GM15510 (cell line): ENCODE results near the gene STARD9.

ENCODE experiments used
- POLR2A ChIP-seq: IDR thresholded peaks from 3 replicates; pipeline ENCODE4 v1.6.1; 2011; ENCODE audit warnings: borderline replicate concordance; ENCODE audit not compliant: insufficient read length; ENCODE audit errors: extremely low read depth

The STARD9 gene

DNA sequence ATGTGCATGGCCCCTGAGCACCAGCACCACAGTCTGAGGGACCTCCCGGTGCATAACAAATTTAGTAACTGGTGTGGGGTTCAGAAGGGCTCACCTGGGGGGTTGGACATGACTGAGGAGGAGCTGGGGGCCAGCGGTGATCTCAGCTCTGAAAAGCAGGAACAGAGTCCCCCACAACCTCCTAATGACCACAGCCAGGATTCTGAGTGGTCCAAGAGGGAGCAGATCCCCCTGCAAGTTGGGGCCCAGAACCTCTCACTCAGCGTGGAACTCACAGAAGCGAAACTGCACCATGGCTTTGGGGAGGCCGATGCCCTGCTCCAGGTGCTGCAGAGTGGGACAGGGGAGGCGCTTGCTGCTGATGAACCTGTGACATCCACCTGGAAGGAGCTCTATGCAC is 118.5 kb downstream of the STARD9 start:
- no peak for TF ChIP-seq POLR2A

DNA sequence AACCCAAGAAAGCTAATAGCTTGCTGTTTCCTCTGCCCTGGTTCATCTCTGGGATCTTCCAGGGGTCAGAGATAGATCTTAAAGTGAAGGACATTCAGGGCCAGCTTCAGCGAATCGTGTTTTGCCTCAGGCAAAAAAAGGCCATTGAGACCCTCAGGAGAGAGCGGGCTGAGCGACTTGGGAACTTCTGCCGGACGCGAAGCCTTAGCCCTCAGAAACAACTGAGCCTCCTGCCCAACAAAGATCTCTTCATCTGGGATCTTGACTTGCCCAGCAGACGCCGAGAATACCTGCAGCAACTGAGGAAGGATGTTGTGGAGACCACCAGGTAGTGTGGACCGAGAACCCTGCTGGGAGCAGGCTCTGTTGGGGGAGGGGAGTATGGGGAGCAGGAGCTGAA is 119.0 kb downstream of the STARD9 start:
- TF ChIP-seq POLR2A, result no peak

DNA sequence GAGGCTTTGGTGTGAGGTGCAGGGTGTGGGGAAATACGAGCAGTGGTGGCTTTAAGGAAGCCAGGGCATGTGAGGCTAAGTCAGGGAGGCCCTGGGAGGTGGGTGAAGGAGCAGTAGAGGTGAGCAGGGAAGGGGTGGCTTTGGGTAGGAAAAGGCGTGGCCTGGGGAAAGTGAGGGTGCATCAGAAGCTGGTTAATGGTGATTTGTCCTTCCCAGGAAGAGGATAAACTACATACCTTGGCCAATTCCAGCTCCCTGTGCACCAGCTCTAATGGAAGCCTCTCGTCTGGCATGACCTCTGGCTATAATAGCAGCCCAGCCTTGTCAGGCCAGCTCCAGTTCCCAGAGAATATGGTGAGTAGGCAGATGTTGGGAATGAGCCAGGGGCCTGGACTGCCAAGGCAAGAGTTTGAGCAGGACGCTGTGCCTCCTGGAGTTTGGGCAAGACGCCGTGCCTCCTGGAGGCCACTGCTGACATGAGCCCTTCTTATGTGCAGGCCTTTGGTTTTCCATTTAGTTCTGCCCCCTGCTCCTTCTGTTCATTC is 120.2 kb downstream of the STARD9 start:
- TF ChIP-seq POLR2A, result no peak

DNA sequence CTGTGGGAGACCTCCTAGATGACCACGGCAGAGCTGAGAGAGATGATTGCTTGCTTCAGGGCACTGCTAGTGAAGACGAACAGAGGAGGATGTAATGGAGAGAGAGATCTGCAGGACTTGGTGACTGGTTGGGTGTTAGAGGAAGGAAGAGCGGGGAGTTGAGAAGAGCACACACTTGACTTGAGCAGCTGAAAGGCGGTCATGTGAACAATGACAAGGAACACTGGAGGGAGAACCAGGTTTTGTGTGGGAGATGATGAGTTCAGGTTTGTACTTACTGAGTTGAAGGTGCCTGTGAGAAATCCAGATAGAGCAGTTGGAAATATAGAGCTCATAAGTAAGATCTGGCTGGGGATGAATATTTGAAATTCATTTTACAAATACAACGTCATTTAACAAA is 121.2 kb downstream of the STARD9 start:
- no peak for TF ChIP-seq POLR2A

DNA sequence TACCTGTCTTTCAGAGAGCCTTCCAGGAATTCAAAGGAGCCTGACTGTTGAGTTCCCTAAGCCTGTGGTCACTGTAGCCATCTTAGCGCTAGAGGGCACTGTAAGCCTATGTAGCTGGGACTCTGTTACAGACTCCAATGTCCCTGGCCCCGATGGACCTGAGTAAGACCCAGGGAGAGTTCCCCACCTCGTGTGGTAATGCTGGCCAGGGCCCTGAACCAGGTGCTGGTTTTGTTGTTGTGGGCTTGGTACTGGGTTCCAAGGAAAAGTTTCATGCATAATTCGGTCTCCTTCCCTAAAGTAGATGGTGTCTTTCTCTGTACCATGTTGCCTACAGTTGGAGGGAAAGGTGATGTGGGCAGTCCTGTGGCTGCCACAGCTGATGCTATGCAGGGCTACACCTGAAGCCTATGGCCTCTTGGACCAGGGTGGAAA is 129.1 kb downstream of the STARD9 start:
- no peak for TF ChIP-seq POLR2A

DNA sequence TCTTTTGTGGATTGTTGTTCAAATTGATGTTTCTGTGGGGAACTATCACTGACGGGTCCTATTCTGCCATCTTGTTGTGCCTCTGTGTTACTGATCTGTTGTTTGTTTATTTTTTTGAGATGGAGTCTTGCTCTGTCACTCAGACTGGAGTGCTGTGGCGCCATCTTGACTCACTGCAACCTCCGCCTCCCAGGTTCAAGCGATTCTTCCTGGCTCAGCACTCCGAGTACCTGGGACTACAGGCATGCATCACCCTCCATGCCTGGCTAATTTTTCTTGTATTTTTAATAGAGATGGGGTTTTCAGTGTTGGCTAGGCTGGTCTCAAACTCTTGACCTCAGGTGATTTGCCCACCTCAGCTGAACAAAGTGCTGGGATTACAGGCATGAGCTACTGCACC is 129.9 kb downstream of the STARD9 start:
- TF ChIP-seq POLR2A, result no peak

DNA sequence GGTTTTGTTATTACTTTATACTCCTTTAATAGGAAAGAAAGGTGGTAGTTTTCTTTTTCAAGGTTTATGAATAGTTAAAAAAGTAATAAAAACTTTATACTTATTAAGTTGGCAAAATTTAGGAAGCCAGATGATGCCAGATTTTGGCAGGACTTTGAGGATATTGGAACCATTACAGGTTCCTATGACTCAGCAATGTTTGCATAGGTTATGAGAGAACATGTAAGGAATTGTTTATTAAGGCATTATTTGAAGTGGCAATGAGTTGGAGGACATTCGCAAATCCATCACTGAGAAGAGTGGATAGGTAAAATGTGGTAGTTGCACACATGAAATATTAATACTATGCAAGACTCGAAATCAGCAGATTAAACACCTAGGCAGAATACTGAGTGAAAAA is 131.7 kb downstream of the STARD9 start:
- TF ChIP-seq POLR2A, result no peak

DNA sequence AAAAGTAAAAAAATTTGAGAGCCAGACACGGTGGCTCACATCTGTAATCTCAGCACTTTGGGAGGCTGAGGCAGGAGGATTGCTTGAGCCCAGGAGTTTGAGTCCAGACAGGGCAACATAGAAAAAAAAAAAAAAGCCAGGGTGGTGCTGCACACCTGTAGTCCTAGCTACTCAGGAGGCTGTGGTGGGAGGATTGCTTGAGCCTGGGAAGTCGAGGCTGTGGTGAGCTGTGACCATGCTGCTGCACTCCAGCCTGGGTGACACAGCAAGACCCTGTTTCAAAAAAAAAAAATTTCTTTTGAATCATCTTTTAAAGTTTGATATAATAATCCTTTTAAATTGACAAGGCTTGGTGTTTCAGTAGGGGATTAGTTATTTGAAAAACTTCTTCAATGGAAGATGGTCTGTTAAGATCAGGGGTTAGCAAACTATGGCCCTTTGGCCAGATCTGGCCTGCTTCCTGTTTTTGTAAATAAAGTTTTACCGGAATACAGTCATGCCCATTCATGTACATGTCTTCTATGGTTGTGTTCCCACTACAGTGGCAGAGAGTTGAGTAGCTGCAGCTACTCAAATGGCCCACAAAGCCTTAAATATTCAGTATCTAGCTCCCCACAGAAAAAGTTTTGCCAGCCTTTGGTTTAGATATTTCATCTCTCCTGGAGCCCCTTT is 132.6 kb downstream of the STARD9 start:
- TF ChIP-seq POLR2A, result no peak

DNA sequence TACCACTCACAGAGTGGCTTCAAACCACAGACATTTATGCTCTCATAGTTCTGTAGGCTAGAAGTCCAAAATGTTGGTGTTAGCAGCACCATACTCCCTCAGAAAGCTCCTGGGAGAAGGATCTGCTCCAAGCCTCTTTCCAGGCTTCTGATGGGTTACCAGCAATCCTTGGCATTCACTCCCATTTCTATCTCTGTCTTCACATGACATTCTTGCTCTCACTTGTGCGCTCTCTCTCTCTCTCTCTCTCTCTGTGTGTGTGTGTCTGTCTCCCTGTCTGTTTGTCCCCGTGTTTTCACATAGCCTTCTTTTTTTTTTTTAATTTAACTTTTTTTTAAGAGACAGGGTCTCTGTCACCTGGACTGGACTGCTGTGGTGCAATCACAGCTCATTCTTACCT is 135.3 kb downstream of the STARD9 start:
- TF ChIP-seq POLR2A, result no peak

DNA sequence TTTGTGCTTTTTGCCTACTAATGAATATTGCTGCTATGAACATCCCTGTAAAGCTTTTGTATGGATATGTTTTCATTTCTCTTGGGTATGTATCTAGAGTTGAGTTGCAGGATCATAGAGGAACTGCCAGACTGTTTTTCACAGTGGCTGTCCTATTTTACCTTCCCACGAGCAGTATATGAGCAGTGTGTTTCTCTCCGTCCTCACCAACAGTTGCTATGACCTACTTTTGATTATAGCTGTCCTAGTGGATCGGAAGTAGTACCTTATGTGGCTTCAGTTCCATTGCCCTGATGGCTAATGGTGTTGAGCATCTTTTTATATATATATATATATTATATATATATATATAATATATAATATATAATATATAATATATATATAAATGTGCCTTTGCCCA is 136.3 kb downstream of the STARD9 start:
- no peak for TF ChIP-seq POLR2A

DNA sequence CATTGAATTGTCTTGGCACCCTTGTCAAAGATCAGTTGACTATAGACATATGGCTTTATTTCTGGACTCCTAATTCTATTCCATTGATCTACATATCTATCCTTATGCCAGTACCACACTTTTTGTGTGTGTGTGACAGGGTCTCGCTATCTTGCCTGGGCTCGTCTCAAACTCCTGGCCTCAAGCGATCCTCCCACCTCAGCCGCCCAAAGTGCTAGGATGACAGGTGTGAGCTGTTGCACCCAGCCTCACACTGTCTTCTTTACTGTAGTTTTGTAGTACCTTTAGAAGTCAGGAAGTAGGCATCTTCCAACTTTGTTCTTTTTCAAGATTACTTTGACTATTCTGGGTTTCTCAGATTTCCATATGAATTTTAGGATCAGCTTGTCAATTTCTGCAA is 137.2 kb downstream of the STARD9 start:
- no peak for TF ChIP-seq POLR2A

DNA sequence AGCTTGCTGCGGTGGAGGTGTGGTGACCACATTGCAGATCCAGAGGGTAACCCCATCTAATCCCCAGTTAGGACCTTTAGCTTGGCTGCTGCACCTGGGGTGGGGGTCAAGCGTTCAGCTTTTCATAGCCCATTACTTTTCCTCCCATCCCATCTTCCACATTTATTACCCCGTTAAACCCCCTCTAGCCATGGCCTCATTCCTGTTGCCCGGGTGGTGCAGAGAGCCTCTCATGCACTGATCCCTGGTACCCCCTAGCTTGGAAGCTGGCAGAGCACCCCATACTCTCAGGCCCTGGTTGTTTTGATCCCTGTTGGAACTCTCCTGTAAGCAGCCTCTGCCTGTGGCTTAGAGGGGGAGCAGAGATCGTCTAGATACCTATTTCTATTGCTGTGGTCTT is 140.7 kb downstream of the STARD9 start:
- no peak for TF ChIP-seq POLR2A

DNA sequence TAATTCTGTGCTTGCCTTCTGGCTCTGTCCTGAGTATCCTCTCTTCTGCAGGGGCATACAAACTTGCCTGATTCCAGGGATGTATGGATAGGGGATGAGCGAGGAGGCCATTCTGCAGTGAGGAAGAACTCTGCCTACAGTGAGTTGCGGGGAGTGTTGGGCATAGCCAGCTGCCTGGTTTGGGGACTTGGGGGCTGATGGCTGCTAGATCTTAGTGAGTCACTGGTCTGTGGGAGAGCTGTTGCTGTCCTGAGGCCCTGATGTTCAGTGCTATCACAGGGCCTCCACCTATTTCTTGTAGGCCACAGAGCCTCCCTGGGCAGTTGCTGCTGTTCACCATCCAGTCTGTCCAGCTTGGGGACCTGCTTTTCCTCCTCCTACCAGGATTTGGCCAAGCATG is 141.2 kb downstream of the STARD9 start:
- TF ChIP-seq POLR2A, result no peak

DNA sequence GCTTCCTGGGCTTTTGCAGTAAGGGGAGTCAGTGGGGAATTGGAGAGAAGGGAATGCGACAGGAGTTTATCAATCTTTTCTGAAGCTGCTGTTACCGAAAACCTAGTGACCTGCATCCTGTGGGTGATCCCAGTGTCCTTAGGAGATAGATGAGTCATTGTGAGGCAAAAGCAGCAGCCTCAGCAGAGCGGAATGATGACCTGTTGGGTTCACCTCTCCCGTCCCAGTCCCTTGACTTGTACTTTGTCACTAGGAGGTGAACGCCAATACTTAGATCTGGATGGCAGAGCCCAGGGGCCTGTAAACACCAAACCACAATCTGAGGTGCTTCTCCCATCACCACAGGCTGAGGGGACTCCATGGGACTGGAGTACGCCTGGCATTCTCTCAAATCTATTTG is 143.6 kb downstream of the STARD9 start:
- no peak for TF ChIP-seq POLR2A

DNA sequence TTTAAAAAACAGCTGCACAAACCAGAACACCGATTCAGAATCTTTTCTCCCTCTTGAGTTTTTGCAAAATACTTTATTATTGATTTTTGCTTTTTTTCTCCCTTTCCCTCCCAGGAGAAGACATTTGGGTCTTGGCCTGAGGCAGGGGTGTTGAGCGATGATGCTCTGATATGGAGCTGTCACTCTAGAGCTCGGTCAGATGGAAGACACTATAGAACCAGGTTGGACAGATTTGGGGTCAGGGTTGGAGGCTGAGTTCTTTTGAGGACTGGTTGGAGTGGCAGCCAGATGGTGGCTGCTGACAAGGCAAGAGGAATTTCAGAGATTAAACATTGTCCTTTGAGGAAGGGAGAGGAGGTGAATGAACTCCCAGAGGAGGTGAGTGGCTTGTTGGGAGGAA is 144.7 kb downstream of the STARD9 start:
- no peak for TF ChIP-seq POLR2A

DNA sequence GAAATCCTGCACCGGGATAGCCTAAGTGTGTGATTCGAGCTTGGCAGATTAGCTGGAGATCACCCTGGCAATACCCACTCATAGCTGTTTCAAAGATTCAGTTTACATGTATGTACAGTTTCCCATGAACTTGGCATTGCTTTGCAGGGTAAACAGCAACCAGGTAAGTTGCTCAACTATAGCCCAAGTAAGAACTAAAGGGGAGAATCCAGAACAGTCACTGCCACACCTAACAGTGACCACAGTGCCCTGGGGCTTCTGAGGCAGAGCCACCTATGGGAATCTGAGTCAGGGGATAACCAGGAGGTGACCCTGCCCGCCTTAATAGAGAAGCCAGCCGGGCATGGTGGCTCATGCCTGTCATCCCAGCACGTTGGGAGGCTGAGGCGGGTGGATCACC is 145.6 kb downstream of the STARD9 start:
- TF ChIP-seq POLR2A, result no peak

DNA sequence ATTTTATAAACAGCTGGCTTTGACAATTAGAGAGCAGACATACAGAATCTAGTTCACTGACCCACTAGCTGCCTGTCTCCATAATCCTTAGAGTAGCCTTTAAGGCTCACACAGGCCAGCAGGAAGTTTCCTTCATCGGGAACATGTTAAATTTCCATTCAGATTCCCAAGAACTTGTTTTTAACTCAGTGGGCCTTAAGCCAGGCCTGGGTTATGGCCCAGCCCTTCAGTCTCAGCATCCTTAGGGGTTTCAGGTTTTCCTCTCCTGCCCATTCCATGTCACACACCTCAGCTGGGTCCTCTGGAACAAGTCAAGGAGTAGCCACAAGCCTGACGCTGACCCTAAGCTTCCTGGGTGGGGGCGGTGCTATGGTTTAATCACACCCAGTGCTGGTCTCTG is 146.5 kb downstream of the STARD9 start:
- no peak for TF ChIP-seq POLR2A

DNA sequence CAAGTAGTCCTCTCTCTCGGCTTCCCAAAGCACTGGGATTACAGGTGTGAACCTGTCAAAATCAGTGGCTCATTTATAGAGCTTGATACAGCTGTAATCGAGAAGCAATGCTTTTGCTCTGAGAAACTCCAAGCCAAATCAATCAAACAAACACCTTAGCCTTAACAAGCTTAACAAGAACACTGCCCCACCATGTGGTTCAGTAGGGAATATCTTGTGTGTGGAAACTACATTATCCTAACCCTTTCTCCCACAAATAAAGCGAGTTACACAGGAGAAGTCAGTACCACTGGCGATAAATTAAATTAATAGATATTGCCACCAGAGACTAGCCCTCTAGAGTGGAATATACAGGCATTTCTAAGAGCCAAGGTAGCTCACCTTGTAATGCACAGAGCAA is 147.7 kb downstream of the STARD9 start:
- TF ChIP-seq POLR2A, result no peak

DNA sequence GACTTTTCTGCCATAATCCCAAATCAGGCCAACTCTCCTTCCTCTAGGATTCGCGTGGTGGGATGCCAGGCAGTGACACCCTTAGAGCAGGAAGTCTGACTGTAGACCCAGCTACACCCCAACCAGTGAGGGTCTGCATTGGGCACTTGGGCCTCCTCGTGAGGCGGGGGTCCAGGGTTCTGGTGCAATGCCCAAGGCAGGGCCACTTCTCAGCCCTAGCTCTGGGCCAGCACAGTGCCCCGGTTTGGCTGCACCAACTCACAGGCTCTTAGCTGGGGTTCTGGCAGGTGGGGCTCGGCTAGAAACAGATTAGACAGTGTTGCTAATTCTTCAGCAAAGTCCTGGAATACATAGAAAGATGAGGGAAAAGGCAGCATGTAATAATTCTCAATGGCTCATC is 148.9 kb downstream of the STARD9 start:
- no peak for TF ChIP-seq POLR2A
